H1 (cell line): ENCODE results near the gene MEX3B. TPM values are rescaled to one million over a fixed set of nuclear protein-coding genes. Genes with fewer than 3 reads are reported as not detected.

Experiments
- CHD2 ChIP-seq: IDR thresholded peaks from 2 replicates; pipeline ENCODE4 v1.6.1; 2012; ENCODE audit warnings: low read length, improper control_type of control experiment
- EGR1 ChIP-seq: IDR thresholded peaks from 2 replicates; pipeline ENCODE4 v1.6.1; 2011; ENCODE audit warnings: low read depth, low read length, borderline replicate concordance
- GABPA ChIP-seq: IDR thresholded peaks from 2 replicates; pipeline ENCODE4 v1.6.1; 2011; ENCODE audit warnings: mild to moderate bottlenecking, low read length, moderate library complexity, borderline replicate concordance; ENCODE audit not compliant: insufficient read depth
- JUND ChIP-seq: IDR thresholded peaks from 2 replicates; pipeline ENCODE4 v1.6.1; 2011; ENCODE audit warnings: mild to moderate bottlenecking, improper control_type of control experiment, low read length
- NRF1 ChIP-seq: IDR thresholded peaks from 2 replicates; pipeline ENCODE4 v1.6.1; 2011; ENCODE audit warnings: mild to moderate bottlenecking, low read depth, low read length, improper control_type of control experiment
- PHF8 ChIP-seq: fragments of 200-600 bp; sonication (generic); conservative IDR thresholded peaks from 2 replicates; pipeline ENCODE4 v1.7.1; 2012; ENCODE audit warnings: low read depth, mild to moderate bottlenecking, inconsistent platforms, low read length, moderate library complexity
- POLR2A ChIP-seq, 2 experiments: IDR thresholded peaks; 1 replicate in 1 of 2; 2 replicates in 1 of 2; pipeline ENCODE4 v1.6.1; 2011; ENCODE audit warnings: low read depth in 2 of 2, low read length in 2 of 2, mild to moderate bottlenecking in 2 of 2; ENCODE audit errors: control extremely low read depth in 1 of 2
- POU5F1 ChIP-seq: IDR thresholded peaks from 2 replicates; pipeline ENCODE4 v1.6.1; 2011; ENCODE audit warnings: low read depth, mild to moderate bottlenecking, low read length, moderate library complexity
- RNF2 ChIP-seq: fragments of 200-900, 300-1000 bp; sonication (generic); IDR thresholded peaks from 2 replicates; pipeline ENCODE4 v1.7.1; 2016; ENCODE audit warnings: borderline replicate concordance, low read depth, mild to moderate bottlenecking, antibody characterized with exemption, low read length; ENCODE audit not compliant: poor library complexity, severe bottlenecking; ENCODE audit errors: missing control alignments
- polyA plus RNA-seq, 7 experiments: library from polyadenylated mRNA; depleted of rRNA in 3 of 7; stranded (reverse) in 5 of 7; unstranded in 2 of 7; fragments of >200 nt in 5 of 7; fragments of 200-250 nt in 2 of 7; gene quantifications; 1 replicate in 5 of 7; 2 replicates in 1 of 7; 4 replicates in 1 of 7; pipeline versions ENCODE4 v1.2.1 to v1.2.3, GENCODE V29; 2011 to 2013; ENCODE audit warnings: missing spikeins in 2 of 7, mixed read lengths in 2 of 7
- total RNA-seq: library from RNA; stranded (reverse); fragmentation: NEBNext Ultra II Directional; extraction: Animal tissue kit (Norgen Biotek cat#: 25700); gene quantifications from 2 replicates; pipeline ENCODE4 v1.2.1, GENCODE V29; 2021
- TF ChIP-seq, protein P1 (sequence below): fragments of 300-600 bp; sonication (generic); IDR thresholded peaks from 2 replicates; pipeline ENCODE4 v1.7.1; 2012; ENCODE audit warnings: low read length, moderate library complexity, mild to moderate bottlenecking, inconsistent platforms; ENCODE audit not compliant: insufficient replicate concordance

MEX3B gene
- total and polyA plus RNA-seq, 2 of the 8 experiments (the other 6 are each of a cell fraction or from before 2014, with no cell fraction given): 8.0 to 15.9 TPM

DNA sequence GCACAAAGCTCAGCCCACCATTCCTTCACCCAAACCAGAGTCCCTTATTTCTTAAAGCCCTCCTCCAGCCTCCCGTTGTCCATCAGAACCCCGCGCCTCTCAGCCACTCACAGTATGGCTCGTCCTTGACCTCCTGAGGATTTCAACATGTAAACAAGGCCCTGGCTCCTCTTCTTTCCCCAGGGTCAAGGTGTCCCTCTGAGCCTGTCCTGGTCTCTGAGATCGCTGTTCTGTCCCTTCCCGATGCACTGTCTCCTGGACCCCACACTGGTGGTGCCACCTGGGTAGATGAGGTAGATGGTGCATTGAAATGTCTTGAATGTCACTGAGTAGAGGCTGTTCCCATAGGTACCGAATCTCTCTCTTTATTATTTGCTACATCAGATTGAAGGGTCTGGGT is 32.9 kb downstream of the MEX3B start (continued):
- TF ChIP-seq, protein P1, sequence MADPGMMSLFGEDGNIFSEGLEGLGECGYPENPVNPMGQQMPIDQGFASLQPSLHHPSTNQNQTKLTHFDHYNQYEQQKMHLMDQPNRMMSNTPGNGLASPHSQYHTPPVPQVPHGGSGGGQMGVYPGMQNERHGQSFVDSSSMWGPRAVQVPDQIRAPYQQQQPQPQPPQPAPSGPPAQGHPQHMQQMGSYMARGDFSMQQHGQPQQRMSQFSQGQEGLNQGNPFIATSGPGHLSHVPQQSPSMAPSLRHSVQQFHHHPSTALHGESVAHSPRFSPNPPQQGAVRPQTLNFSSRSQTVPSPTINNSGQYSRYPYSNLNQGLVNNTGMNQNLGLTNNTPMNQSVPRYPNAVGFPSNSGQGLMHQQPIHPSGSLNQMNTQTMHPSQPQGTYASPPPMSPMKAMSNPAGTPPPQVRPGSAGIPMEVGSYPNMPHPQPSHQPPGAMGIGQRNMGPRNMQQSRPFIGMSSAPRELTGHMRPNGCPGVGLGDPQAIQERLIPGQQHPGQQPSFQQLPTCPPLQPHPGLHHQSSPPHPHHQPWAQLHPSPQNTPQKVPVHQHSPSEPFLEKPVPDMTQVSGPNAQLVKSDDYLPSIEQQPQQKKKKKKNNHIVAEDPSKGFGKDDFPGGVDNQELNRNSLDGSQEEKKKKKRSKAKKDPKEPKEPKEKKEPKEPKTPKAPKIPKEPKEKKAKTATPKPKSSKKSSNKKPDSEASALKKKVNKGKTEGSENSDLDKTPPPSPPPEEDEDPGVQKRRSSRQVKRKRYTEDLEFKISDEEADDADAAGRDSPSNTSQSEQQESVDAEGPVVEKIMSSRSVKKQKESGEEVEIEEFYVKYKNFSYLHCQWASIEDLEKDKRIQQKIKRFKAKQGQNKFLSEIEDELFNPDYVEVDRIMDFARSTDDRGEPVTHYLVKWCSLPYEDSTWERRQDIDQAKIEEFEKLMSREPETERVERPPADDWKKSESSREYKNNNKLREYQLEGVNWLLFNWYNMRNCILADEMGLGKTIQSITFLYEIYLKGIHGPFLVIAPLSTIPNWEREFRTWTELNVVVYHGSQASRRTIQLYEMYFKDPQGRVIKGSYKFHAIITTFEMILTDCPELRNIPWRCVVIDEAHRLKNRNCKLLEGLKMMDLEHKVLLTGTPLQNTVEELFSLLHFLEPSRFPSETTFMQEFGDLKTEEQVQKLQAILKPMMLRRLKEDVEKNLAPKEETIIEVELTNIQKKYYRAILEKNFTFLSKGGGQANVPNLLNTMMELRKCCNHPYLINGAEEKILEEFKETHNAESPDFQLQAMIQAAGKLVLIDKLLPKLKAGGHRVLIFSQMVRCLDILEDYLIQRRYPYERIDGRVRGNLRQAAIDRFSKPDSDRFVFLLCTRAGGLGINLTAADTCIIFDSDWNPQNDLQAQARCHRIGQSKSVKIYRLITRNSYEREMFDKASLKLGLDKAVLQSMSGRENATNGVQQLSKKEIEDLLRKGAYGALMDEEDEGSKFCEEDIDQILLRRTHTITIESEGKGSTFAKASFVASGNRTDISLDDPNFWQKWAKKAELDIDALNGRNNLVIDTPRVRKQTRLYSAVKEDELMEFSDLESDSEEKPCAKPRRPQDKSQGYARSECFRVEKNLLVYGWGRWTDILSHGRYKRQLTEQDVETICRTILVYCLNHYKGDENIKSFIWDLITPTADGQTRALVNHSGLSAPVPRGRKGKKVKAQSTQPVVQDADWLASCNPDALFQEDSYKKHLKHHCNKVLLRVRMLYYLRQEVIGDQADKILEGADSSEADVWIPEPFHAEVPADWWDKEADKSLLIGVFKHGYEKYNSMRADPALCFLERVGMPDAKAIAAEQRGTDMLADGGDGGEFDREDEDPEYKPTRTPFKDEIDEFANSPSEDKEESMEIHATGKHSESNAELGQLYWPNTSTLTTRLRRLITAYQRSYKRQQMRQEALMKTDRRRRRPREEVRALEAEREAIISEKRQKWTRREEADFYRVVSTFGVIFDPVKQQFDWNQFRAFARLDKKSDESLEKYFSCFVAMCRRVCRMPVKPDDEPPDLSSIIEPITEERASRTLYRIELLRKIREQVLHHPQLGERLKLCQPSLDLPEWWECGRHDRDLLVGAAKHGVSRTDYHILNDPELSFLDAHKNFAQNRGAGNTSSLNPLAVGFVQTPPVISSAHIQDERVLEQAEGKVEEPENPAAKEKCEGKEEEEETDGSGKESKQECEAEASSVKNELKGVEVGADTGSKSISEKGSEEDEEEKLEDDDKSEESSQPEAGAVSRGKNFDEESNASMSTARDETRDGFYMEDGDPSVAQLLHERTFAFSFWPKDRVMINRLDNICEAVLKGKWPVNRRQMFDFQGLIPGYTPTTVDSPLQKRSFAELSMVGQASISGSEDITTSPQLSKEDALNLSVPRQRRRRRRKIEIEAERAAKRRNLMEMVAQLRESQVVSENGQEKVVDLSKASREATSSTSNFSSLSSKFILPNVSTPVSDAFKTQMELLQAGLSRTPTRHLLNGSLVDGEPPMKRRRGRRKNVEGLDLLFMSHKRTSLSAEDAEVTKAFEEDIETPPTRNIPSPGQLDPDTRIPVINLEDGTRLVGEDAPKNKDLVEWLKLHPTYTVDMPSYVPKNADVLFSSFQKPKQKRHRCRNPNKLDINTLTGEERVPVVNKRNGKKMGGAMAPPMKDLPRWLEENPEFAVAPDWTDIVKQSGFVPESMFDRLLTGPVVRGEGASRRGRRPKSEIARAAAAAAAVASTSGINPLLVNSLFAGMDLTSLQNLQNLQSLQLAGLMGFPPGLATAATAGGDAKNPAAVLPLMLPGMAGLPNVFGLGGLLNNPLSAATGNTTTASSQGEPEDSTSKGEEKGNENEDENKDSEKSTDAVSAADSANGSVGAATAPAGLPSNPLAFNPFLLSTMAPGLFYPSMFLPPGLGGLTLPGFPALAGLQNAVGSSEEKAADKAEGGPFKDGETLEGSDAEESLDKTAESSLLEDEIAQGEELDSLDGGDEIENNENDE: no peak
- TF ChIP-seq PHF8 (no peak), RNF2 (no peak), CHD2 (no peak), NRF1 (no peak), JUND (no peak), POU5F1 (no peak), EGR1 (no peak), GABPA (no peak), POLR2A (IDR thresholded peaks at IDR 0.05; ENCODE audit: control extremely low read depth in 1 of 2, low read depth in 2 of 2, low read length in 2 of 2) (no peak)
